A549 (cell line): ENCODE data around the gene TEX13D. TPM values are rescaled to one million over a fixed set of nuclear protein-coding genes. Genes with fewer than 3 reads are reported as not detected.
A peak's percentile ranks its signal among the peaks of the same experiment; 100 is the strongest.

Experiments
- ATAC-seq, 2 experiments: fragments of 200-7000 bp in 1 of 2; fragments of >200 bp in 1 of 2; cut with Nextera tagmentation in 1 of 2; cut with Tn5 transposase in 1 of 2; 3 replicates each; pipeline versions ENCODE4 v1.8.0 to v1.9.1; 2018 to 2020; ENCODE audit warnings: mild to moderate bottlenecking in 1 of 2, moderate library complexity in 1 of 2
- CTCF ChIA-PET: fragments of 300-600 bp; sonication (Branson Sonifier 250); formaldehyde crosslinking; extraction: SDS; loops from one replicate; lab custom pipeline; 2021; ENCODE audit warnings: antibody characterized with exemption, inconsistent platforms; lab: Yijun Ruan, JAX
- POLR2A ChIA-PET: fragments of 350-600 bp; formaldehyde crosslinking; extraction: SDS; loops from one replicate; lab custom pipeline; 2021; ENCODE audit warnings: antibody characterized with exemption, inconsistent platforms; lab: Yijun Ruan, JAX
- DNase-seq, 2 experiments: peaks; one replicate each; pipeline versions ENCODE4 v3.0.0 to v3.0.0-alpha.2; 2011 to 2016; ENCODE audit warnings: low read depth in 1 of 2, low spot score in 1 of 2
- FAIRE-seq: peaks from 2 replicates; lab custom pipeline; 2011; peaks lifted over from hg19 to GRCh38; lab: Jason Lieb, UNC
- H3K27ac ChIP-seq, 2 experiments: fragments of >200 bp; sonication (Bioruptor Twin); formaldehyde crosslinking; 3 replicates each; pipeline ENCODE4 v1.5.1; 2016 to 2017
- H3K4me1 ChIP-seq: fragments of >200 bp; sonication (Bioruptor Twin); formaldehyde crosslinking; 3 replicates; pipeline ENCODE4 v1.6.1; 2016
- H3K4me2 ChIP-seq: fragments of >200 bp; sonication (Bioruptor Twin); formaldehyde crosslinking; 3 replicates; pipeline ENCODE4 v1.6.1; 2016
- H3K4me3 ChIP-seq: fragments of >200 bp; sonication (Bioruptor Twin); formaldehyde crosslinking; 3 replicates; pipeline ENCODE4 v1.5.1; 2016
- H3K9me3 ChIP-seq: fragments of >200 bp; sonication (Bioruptor Twin); formaldehyde crosslinking; 3 replicates; pipeline ENCODE4 v1.6.1; 2016
- CEBPB ChIP-seq, 2 experiments: fragments of >200 bp in 1 of 2; sonication (Bioruptor Twin) in 1 of 2; formaldehyde crosslinking in 1 of 2; IDR thresholded peaks; 2 replicates each; pipeline ENCODE4 v1.6.1; 2012 to 2016
- EHF ChIP-seq: fragments of 250-450 bp; sonication (Bioruptor Pico); IDR thresholded peaks from 2 replicates; pipeline ENCODE4 v1.5.0; 2020; ENCODE audit warnings: mild to moderate bottlenecking
- ELK1 ChIP-seq: fragments of 150-350 bp; IDR thresholded peaks from 2 replicates; pipeline ENCODE4 v1.6.1; 2014; ENCODE audit warnings: low read depth, mild to moderate bottlenecking, low read length
- FOSL2 ChIP-seq, 2 experiments: fragments of 450-650 bp in 1 of 2; fragments of >200 bp in 1 of 2; sonication (Bioruptor Twin) in 1 of 2; formaldehyde crosslinking; IDR thresholded peaks; 2 replicates each; pipeline versions ENCODE4 v1.5.0 to v1.6.1; 2016 to 2020; ENCODE audit warnings: mild to moderate bottlenecking in 1 of 2, moderate library complexity in 1 of 2
- FOXS1 ChIP-seq: fragments of 250-450 bp; sonication (Bioruptor Pico); IDR thresholded peaks from 2 replicates; pipeline ENCODE4 v1.5.0; 2020; ENCODE audit warnings: mild to moderate bottlenecking, moderate library complexity
- HDAC2 ChIP-seq: fragments of 200-600 bp; sonication (generic); IDR thresholded peaks from 2 replicates; pipeline ENCODE4 v1.6.1; 2016
- HEYL ChIP-seq: fragments of 250-450 bp; sonication (Bioruptor Pico); IDR thresholded peaks from 2 replicates; pipeline ENCODE4 v1.8.0; 2021; ENCODE audit warnings: mild to moderate bottlenecking, moderate library complexity
- KDM5A ChIP-seq: fragments of 200-600 bp; sonication (generic); IDR thresholded peaks from 2 replicates; pipeline ENCODE4 v1.6.1; 2016; ENCODE audit warnings: antibody characterized with exemption, mild to moderate bottlenecking
- PBX3 ChIP-seq: IDR thresholded peaks from 2 replicates; pipeline ENCODE4 v1.6.1; 2012
- PHF8 ChIP-seq: fragments of 200-600 bp; sonication (generic); IDR thresholded peaks from 2 replicates; pipeline ENCODE4 v1.6.1; 2016; ENCODE audit warnings: low read depth, mild to moderate bottlenecking, antibody characterized with exemption, moderate library complexity, borderline replicate concordance
- POLR2AphosphoS2 ChIP-seq: conservative IDR thresholded peaks from 2 replicates; pipeline ENCODE4 v1.6.1; 2012; ENCODE audit warnings: low read length, improper control_type of control experiment, inconsistent platforms
- RARB ChIP-seq: fragments of 250-450 bp; sonication (Bioruptor Pico); IDR thresholded peaks from 2 replicates; pipeline ENCODE4 v1.8.0; 2021; ENCODE audit warnings: mild to moderate bottlenecking, moderate library complexity
- RCOR1 ChIP-seq: fragments of 150-350 bp; IDR thresholded peaks from 2 replicates; pipeline ENCODE4 v1.6.1; 2014; ENCODE audit warnings: antibody characterized with exemption, low read length, low read depth
- RFX5 ChIP-seq: fragments of 450-650 bp; IDR thresholded peaks from 2 replicates; pipeline ENCODE4 v1.7.1; 2014; ENCODE audit warnings: antibody characterized with exemption, mild to moderate bottlenecking, moderate library complexity
- RNF2 ChIP-seq: fragments of 200-600 bp; sonication (generic); IDR thresholded peaks from 2 replicates; pipeline ENCODE4 v1.6.1; 2016; ENCODE audit warnings: low read depth, mild to moderate bottlenecking, antibody characterized with exemption, moderate library complexity, borderline replicate concordance
- SMC3 ChIP-seq: fragments of >200 bp; sonication (Bioruptor Twin); formaldehyde crosslinking; IDR thresholded peaks from 3 replicates; pipeline ENCODE4 v1.6.1; 2018; ENCODE audit warnings: inconsistent platforms
- TP53 ChIP-seq: fragments of 250-450 bp; sonication (Bioruptor Pico); IDR thresholded peaks from 2 replicates; pipeline ENCODE4 v1.5.0; 2021; ENCODE audit warnings: mild to moderate bottlenecking, moderate library complexity
- ZSCAN20 ChIP-seq: fragments of 250-450 bp; sonication (Bioruptor Pico); IDR thresholded peaks from 2 replicates; pipeline ENCODE4 v1.8.0; 2022; ENCODE audit warnings: mild to moderate bottlenecking, moderate library complexity
- WGBS: methylation state at CpG from one replicate; pipeline ENCODE4 v1.1.6; 2017; ENCODE audit errors: missing lambda C conversion rate; 5-methylcytosine and 5-hydroxymethylcytosine counted together
- polyA plus RNA-seq, 4 experiments: library from polyadenylated mRNA; depleted of rRNA in 3 of 4; stranded (reverse); fragments of >200 nt; fragmentation: RNase III in 1 of 4; extraction: RNeasy Plus Mini Kit Qiagen cat#74134 plus additional on column Dnase treatment in 1 of 4; gene quantifications; 2 replicates in 3 of 4; 3 replicates in 1 of 4; pipeline ENCODE4 v1.2.3, GENCODE V29; 2011 to 2017
- TF ChIP-seq, protein P1 (sequence below): IDR thresholded peaks from 2 replicates; pipeline ENCODE4 v1.6.1; 2012
- TF ChIP-seq, protein P2 (sequence below): fragments of >200 bp; sonication (Bioruptor Twin); formaldehyde crosslinking; IDR thresholded peaks from 3 replicates; pipeline ENCODE4 v1.6.1; 2016
- TF ChIP-seq, protein P3 (sequence below): fragments of >200 bp; sonication (Bioruptor Twin); formaldehyde crosslinking; IDR thresholded peaks from 3 replicates; pipeline ENCODE4 v1.5.1; 2016

TEX13D gene
- polyA plus RNA-seq, 2 of the 4 experiments (the other 2 are of a cell fraction): not detected

DNA sequence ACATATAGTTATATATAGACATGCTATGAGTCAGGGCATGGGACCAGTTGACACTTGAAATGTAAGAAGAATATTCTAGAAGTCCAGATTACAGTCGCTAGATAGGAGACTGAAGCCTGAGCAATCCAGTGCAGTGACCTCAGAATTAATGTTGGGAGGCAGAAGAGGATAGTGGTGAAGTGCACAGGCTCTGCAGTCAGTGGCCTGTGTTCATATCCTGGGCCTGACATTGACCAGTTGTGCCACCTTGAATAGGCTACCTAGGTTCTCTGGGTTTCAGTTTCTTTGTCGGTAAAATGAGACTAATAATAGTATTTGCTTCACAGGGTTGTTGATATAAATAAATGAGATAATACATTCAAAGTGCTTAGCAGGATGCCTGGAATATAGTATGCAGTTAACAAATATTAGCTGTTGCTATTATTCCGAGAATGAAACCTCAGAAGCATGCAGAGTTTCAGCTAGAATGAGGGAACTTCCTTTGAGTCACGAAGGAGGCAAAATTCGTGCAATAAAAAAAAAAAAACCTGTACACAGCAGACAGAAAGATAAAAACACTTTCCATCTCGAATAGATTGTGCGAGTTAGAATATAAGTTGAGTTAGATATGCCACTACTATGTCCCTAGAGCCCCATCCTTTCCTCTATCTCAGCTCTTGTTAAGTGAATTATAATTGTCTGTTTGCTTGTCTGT is 9.9 kb downstream of the TEX13D start (continued):
- no peak for TF ChIP-seq RNF2
- no peak for TF ChIP-seq PHF8
- TF ChIP-seq, protein P1, sequence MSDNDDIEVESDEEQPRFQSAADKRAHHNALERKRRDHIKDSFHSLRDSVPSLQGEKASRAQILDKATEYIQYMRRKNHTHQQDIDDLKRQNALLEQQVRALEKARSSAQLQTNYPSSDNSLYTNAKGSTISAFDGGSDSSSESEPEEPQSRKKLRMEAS: no peak
- TF ChIP-seq ELK1: no peak
- no peak for TF ChIP-seq RARB (CRISPR knock-in tag)
- TF ChIP-seq, all 56 proteins: peak for 0

GRCh38 chrX:124343016-124343415 is 10.6 kb downstream of the TEX13D start:
- FAIRE-seq: peak; percentile 61
- ATAC-seq: no peak
- H3K4me2 ChIP-seq: no peak overlapping the region
- POLR2A ChIA-PET: no interaction called here
- TF ChIP-seq RFX5 (no peak), CEBPB (IDR thresholded peaks at IDR 0.05) (no peak)
- no peaks in the 10 kb centered on the region for H3K9me3 ChIP-seq
- CTCF ChIA-PET: interaction anchor here (1.1 kb wide), 1 partner anchor 12 kb away, joined by 3 read pairs; no protein-coding TSS in a partner anchor
- H3K27ac ChIP-seq: no peak overlapping the region
- no peak overlapping the region for H3K4me3 ChIP-seq
- no peaks in the 10 kb centered on the region for H3K4me1 ChIP-seq
- DNase-seq: no peak

GRCh38 chrX:124344246-124344645 is 11.8 kb downstream of the TEX13D start:
- FAIRE-seq: peak; percentile 39
- no peak for ATAC-seq
- no peak for DNase-seq
- Histone ChIP-seq H3K4me2 (no peak overlapping the region), H3K9me3 (no peaks in the 10 kb centered on the region), H3K4me3 (no peak overlapping the region), H3K27ac (no peak overlapping the region), H3K4me1 (no peaks in the 10 kb centered on the region)
- no peak for TF ChIP-seq TP53 (CRISPR knock-in tag)
- TF ChIP-seq FOXS1: no peak
- no peak for TF ChIP-seq PBX3
- TF ChIP-seq KDM5A: no peak
- TF ChIP-seq RCOR1: no peak
- TF ChIP-seq, protein P2, sequence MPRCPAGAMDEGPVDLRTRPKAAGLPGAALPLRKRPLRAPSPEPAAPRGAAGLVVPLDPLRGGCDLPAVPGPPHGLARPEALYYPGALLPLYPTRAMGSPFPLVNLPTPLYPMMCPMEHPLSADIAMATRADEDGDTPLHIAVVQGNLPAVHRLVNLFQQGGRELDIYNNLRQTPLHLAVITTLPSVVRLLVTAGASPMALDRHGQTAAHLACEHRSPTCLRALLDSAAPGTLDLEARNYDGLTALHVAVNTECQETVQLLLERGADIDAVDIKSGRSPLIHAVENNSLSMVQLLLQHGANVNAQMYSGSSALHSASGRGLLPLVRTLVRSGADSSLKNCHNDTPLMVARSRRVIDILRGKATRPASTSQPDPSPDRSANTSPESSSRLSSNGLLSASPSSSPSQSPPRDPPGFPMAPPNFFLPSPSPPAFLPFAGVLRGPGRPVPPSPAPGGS: no peak
- TF ChIP-seq SMC3: no peak
- TF ChIP-seq, protein P3, sequence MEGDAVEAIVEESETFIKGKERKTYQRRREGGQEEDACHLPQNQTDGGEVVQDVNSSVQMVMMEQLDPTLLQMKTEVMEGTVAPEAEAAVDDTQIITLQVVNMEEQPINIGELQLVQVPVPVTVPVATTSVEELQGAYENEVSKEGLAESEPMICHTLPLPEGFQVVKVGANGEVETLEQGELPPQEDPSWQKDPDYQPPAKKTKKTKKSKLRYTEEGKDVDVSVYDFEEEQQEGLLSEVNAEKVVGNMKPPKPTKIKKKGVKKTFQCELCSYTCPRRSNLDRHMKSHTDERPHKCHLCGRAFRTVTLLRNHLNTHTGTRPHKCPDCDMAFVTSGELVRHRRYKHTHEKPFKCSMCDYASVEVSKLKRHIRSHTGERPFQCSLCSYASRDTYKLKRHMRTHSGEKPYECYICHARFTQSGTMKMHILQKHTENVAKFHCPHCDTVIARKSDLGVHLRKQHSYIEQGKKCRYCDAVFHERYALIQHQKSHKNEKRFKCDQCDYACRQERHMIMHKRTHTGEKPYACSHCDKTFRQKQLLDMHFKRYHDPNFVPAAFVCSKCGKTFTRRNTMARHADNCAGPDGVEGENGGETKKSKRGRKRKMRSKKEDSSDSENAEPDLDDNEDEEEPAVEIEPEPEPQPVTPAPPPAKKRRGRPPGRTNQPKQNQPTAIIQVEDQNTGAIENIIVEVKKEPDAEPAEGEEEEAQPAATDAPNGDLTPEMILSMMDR: no peak
- TF ChIP-seq ZSCAN20 (CRISPR knock-in tag): no peak
- TF ChIP-seq FOSL2 (IDR thresholded peaks at IDR 0.05): no peak
- TF ChIP-seq FOSL2 (CRISPR knock-in tag; IDR thresholded peaks at IDR 0.05): no peak
- no peak for TF ChIP-seq HDAC2
- TF ChIP-seq EHF: no peak
- no peak for TF ChIP-seq PHF8
- no peak for TF ChIP-seq POLR2AphosphoS2
- TF ChIP-seq HEYL (CRISPR knock-in tag): no peak
- CTCF ChIA-PET: interaction anchor here (1.2 kb wide), 1 partner anchor 44 kb away, joined by 3 read pairs; no protein-coding TSS in a partner anchor
- POLR2A ChIA-PET: no interaction called here
- WGBS: 13% methylated on average over 4 of the region's 4 CpGs
